HEK293 (cell line): ENCODE measurements around the gene EMSY.
A peak's percentile ranks its signal among the peaks of the same experiment; 100 is the strongest.
"Not testable (repeated sequence)": the region's sequence is repeated elsewhere in the genome, so short reads cannot be mapped to it uniquely, and the experiment has no call there.

Source experiments
- CTCF ChIA-PET: fragments of 350-600 bp; formaldehyde crosslinking; extraction: SDS; loops from one replicate; lab custom pipeline; 2021; ENCODE audit warnings: antibody characterized with exemption; lab: Yijun Ruan, JAX
- POLR2A ChIA-PET: fragments of 300-600 bp; formaldehyde crosslinking; extraction: SDS; loops from one replicate; lab custom pipeline; 2020; ENCODE audit warnings: antibody characterized with exemption, inconsistent platforms; lab: Yijun Ruan, JAX
- H3K27ac ChIP-seq: fragments of 200-500 bp; sonication (Bioruptor generic); 2 replicates; pipeline ENCODE4 v1.5.1; 2014; ENCODE audit warnings: low read depth, low read length, control low read depth, inconsistent platforms; ENCODE audit errors: extremely low read depth
- H3K36me3 ChIP-seq, 2 experiments: fragments of 200-500 bp in 1 of 2; sonication (Bioruptor generic) in 1 of 2; 1 replicate in 1 of 2; 2 replicates in 1 of 2; pipeline ENCODE4 v1.5.1; 2014 to 2017; ENCODE audit warnings: inconsistent platforms in 2 of 2, low read length in 2 of 2; ENCODE audit not compliant: control insufficient read depth in 2 of 2, insufficient read depth in 1 of 2
- H3K4me1 ChIP-seq: fragments of 200-500 bp; sonication (Bioruptor generic); 2 replicates; pipeline ENCODE4 v1.5.1; 2014; ENCODE audit warnings: mild to moderate bottlenecking, low read length, inconsistent platforms; ENCODE audit not compliant: control insufficient read depth, insufficient read depth
- H3K4me3 ChIP-seq: 2 replicates; pipeline ENCODE4 v1.5.1; 2011; ENCODE audit warnings: low read depth, mild to moderate bottlenecking, control low read depth, low read length, moderate library complexity
- H3K9me3 ChIP-seq: fragments of 200-500 bp; sonication (Bioruptor generic); 2 replicates; pipeline ENCODE4 v1.5.1; 2014; ENCODE audit warnings: low read depth, low read length, inconsistent platforms; ENCODE audit not compliant: control insufficient read depth, insufficient read depth
- GFI1B ChIP-seq: fragments of 450-650 bp; formaldehyde crosslinking; IDR thresholded peaks from 2 replicates; pipeline ENCODE4 v1.5.1; 2016; ENCODE audit warnings: missing biosample characterization, missing genetic modification characterization
- MZF1 ChIP-seq: fragments of 450-650 bp; formaldehyde crosslinking; IDR thresholded peaks from 2 replicates; pipeline ENCODE4 v1.5.1; 2017; ENCODE audit warnings: missing biosample characterization, missing genetic modification characterization, borderline replicate concordance
- ZBTB7A ChIP-seq: fragments of 450-650 bp; formaldehyde crosslinking; IDR thresholded peaks from 2 replicates; pipeline ENCODE4 v1.5.1; 2016; ENCODE audit warnings: low read depth, missing biosample characterization, missing genetic modification characterization
- ZBTB8A ChIP-seq: fragments of 450-650 bp; formaldehyde crosslinking; IDR thresholded peaks from 2 replicates; pipeline ENCODE4 v1.5.1; 2016; ENCODE audit warnings: missing biosample characterization, missing genetic modification characterization
- ZNF175 ChIP-seq: fragments of 450-650 bp; formaldehyde crosslinking; IDR thresholded peaks from 2 replicates; pipeline ENCODE4 v1.5.1; 2016; ENCODE audit warnings: missing biosample characterization, missing genetic modification characterization
- ZNF214 ChIP-seq: fragments of 450-650 bp; formaldehyde crosslinking; IDR thresholded peaks from 2 replicates; pipeline ENCODE4 v1.5.1; 2017; ENCODE audit warnings: missing biosample characterization, mild to moderate bottlenecking, missing genetic modification characterization, borderline replicate concordance
- ZNF274 ChIP-seq, 2 experiments: fragments of 200-500 bp in 1 of 2; fragments of 450-650 bp in 1 of 2; sonication (Bioruptor generic) in 1 of 2; formaldehyde crosslinking in 1 of 2; IDR thresholded peaks; 2 replicates each; pipeline versions ENCODE4 v1.5.1 to v1.6.1; 2014 to 2016; ENCODE audit warnings: borderline replicate concordance in 1 of 2, inconsistent platforms in 1 of 2, low read length in 1 of 2, missing biosample characterization in 1 of 2, missing genetic modification characterization in 1 of 2
- ZNF302 ChIP-seq: fragments of 450-650 bp; formaldehyde crosslinking; IDR thresholded peaks from 2 replicates; pipeline ENCODE4 v1.5.1; 2016; ENCODE audit warnings: missing biosample characterization, missing genetic modification characterization, low read depth
- ZNF335 ChIP-seq: fragments of 450-650 bp; formaldehyde crosslinking; conservative IDR thresholded peaks from 2 replicates; pipeline ENCODE4 v1.5.1; 2016; ENCODE audit warnings: missing biosample characterization, missing genetic modification characterization
- ZNF391 ChIP-seq: fragments of 450-650 bp; formaldehyde crosslinking; IDR thresholded peaks from 2 replicates; pipeline ENCODE4 v1.5.1; 2016; ENCODE audit warnings: low read depth, missing biosample characterization, missing genetic modification characterization, borderline replicate concordance
- ZNF561 ChIP-seq: fragments of 450-650 bp; IDR thresholded peaks from 2 replicates; pipeline ENCODE4 v1.5.1; 2018; ENCODE audit warnings: missing biosample characterization, missing genetic modification characterization, borderline replicate concordance
- ZNF621 ChIP-seq: fragments of 450-650 bp; formaldehyde crosslinking; IDR thresholded peaks from 2 replicates; pipeline ENCODE4 v1.5.1; 2017; ENCODE audit warnings: missing biosample characterization, missing genetic modification characterization
- ZSCAN16 ChIP-seq: fragments of 450-650 bp; formaldehyde crosslinking; IDR thresholded peaks from 2 replicates; pipeline ENCODE4 v1.5.1; 2016; ENCODE audit warnings: missing biosample characterization, missing genetic modification characterization
- TF ChIP-seq, protein P1 (sequence below): fragments of 450-650 bp; formaldehyde crosslinking; IDR thresholded peaks from 2 replicates; pipeline ENCODE4 v1.5.1; 2016; ENCODE audit warnings: missing biosample characterization, missing genetic modification characterization
- TF ChIP-seq, protein P2 (sequence below): fragments of 450-650 bp; formaldehyde crosslinking; IDR thresholded peaks from 2 replicates; pipeline ENCODE4 v1.5.1; 2016; ENCODE audit warnings: missing biosample characterization, missing genetic modification characterization
- TF ChIP-seq, protein P3 (sequence below): IDR thresholded peaks from 2 replicates; pipeline ENCODE4 v1.6.1; 2011; ENCODE audit warnings: mild to moderate bottlenecking, low read depth, low read length, borderline replicate concordance

The EMSY gene

DNA sequence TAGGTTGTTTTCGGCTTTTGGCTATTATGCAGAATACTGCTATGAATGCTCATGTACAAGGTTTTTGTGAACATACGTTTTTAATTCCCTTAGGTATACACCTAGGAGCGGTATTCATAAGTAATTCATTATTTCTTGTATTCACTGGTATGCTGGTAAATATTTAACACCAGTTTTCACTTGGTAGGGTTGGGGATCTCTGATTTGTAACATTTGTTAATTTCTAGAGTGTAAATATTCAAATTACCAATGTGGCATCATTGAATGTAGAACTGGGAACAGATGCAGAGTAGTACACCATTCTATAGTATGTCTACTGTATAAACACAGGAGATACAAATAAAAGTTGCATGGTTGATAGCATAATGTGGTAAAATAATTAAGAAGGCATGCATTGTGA lies 47.4 kb upstream of the EMSY start:
- Histone ChIP-seq H3K27ac (no peak overlapping the region), H3K4me3 (no peak overlapping the region), H3K36me3 (no peaks in the 10 kb centered on the region), H3K4me1 (no peaks in the 10 kb centered on the region), H3K9me3 (no peaks in the 10 kb centered on the region)
- no peak for TF ChIP-seq ZNF391
- POLR2A ChIA-PET = no interaction called here
- CTCF ChIA-PET = no interaction called here

DNA sequence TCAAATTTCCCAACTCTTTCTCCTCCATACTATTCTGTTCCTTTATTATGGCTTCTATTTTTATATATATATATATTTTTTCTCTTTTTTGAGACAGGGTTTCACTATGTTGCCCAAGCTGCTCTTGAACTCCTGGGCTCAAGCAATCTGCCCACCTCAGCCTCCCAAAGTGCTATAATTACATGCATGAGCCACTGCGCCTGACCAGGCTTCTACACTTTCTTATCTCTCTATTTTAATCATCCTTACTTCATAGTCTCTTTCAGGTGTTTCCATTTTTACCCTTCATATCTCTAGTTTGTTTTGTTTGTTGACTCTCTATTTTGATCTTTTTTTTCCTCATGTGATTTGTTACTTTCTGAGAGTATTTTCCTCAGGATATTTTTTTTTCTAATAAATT lies 43.9 kb upstream of the EMSY start:
- TF ChIP-seq, protein P1, sequence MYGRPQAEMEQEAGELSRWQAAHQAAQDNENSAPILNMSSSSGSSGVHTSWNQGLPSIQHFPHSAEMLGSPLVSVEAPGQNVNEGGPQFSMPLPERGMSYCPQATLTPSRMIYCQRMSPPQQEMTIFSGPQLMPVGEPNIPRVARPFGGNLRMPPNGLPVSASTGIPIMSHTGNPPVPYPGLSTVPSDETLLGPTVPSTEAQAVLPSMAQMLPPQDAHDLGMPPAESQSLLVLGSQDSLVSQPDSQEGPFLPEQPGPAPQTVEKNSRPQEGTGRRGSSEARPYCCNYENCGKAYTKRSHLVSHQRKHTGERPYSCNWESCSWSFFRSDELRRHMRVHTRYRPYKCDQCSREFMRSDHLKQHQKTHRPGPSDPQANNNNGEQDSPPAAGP (tag by site-specific recombination) = no peak
- TF ChIP-seq ZNF175 = no peak
- TF ChIP-seq GFI1B = no peak
- TF ChIP-seq ZNF274 (IDR thresholded peaks at IDR 0.05; ENCODE audit: low read length) = no peak
- TF ChIP-seq ZNF274 (tag by site-specific recombination; IDR thresholded peaks at IDR 0.05; ENCODE audit: borderline replicate concordance) = no peak
- TF ChIP-seq ZNF335 (tag by site-specific recombination) = no peak
- POLR2A ChIA-PET = no interaction called here
- Histone ChIP-seq H3K4me1 (no peaks in the 10 kb centered on the region), H3K27ac (no peak overlapping the region), H3K4me3 (no peak overlapping the region), H3K9me3 (no peaks in the 10 kb centered on the region), H3K36me3 (no peaks in the 10 kb centered on the region)
- CTCF ChIA-PET = interaction anchor here (0.8 kb wide), 1 partner anchor 13 kb away, joined by 4 read pairs; no protein-coding TSS in a partner anchor

DNA sequence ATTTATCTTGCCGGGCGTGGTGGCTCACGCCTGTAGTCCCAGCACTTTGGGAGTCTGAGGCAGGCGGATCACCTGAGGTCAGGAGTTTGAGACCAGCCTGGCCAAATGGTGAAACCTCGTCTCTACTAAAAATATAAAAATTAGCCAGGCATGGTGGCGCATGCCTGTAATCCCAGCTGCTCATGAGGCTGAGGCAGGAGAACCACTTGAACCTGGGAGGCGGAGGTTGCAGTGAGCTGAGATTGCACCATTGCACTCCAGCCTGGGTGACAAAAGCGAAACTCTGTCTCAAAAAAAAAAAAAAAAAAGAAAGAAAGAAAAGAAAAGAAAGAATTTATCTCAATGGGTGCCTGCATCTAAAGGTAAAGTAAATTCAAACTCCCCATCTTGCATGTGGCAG lies 43.3 kb upstream of the EMSY start:
- not testable (repeated sequence) for H3K4me3 ChIP-seq
- TF ChIP-seq, protein P2, sequence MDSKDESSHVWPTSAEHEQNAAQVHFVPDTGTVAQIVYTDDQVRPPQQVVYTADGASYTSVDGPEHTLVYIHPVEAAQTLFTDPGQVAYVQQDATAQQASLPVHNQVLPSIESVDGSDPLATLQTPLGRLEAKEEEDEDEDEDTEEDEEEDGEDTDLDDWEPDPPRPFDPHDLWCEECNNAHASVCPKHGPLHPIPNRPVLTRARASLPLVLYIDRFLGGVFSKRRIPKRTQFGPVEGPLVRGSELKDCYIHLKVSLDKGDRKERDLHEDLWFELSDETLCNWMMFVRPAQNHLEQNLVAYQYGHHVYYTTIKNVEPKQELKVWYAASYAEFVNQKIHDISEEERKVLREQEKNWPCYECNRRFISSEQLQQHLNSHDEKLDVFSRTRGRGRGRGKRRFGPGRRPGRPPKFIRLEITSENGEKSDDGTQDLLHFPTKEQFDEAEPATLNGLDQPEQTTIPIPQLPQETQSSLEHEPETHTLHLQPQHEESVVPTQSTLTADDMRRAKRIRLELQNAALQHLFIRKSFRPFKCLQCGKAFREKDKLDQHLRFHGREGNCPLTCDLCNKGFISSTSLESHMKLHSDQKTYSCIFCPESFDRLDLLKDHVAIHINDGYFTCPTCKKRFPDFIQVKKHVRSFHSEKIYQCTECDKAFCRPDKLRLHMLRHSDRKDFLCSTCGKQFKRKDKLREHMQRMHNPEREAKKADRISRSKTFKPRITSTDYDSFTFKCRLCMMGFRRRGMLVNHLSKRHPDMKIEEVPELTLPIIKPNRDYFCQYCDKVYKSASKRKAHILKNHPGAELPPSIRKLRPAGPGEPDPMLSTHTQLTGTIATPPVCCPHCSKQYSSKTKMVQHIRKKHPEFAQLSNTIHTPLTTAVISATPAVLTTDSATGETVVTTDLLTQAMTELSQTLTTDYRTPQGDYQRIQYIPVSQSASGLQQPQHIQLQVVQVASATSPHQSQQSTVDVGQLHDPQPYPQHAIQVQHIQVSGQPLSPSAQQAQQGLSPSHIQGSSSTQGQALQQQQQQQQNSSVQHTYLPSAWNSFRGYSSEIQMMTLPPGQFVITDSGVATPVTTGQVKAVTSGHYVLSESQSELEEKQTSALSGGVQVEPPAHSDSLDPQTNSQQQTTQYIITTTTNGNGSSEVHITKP = peak; percentile 82
- TF ChIP-seq, all 188 proteins: peak for 1; not testable (repeated sequence) for 187
- H3K4me1 ChIP-seq, H3K36me3 ChIP-seq, POLR2A ChIA-PET, H3K9me3 ChIP-seq, H3K27ac ChIP-seq: not testable (repeated sequence)
- CTCF ChIA-PET = interaction anchor here (0.8 kb wide), 1 partner anchor 14 kb away, joined by 4 read pairs; no protein-coding TSS in a partner anchor

DNA sequence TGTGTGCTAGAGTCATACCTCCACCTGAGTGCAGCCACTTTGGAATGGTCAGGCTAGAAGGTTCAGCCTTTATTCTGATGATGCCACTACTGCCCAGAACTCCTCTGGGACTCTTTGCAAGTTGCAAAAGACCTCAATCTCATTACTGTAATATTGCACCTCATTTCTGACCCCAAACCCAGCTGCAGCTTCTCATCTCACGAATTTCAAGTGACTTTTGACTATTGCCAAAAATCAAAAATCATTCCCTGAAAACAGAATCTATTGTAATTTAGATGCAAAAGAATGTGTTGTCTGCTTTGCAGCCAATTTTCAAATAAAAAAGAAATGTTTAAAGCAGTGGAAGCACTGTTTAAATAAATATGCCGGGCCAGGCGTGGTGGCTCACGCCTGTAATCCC lies 38.5 kb upstream of the EMSY start:
- no peak for TF ChIP-seq ZNF561 (tag by site-specific recombination)
- TF ChIP-seq ZSCAN16 = no peak
- TF ChIP-seq ZBTB7A (tag by site-specific recombination) = no peak
- TF ChIP-seq MZF1 = no peak
- TF ChIP-seq ZBTB8A = no peak
- TF ChIP-seq, protein P3, sequence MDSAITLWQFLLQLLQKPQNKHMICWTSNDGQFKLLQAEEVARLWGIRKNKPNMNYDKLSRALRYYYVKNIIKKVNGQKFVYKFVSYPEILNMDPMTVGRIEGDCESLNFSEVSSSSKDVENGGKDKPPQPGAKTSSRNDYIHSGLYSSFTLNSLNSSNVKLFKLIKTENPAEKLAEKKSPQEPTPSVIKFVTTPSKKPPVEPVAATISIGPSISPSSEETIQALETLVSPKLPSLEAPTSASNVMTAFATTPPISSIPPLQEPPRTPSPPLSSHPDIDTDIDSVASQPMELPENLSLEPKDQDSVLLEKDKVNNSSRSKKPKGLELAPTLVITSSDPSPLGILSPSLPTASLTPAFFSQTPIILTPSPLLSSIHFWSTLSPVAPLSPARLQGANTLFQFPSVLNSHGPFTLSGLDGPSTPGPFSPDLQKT = no peak
- TF ChIP-seq ZNF302 (tag by site-specific recombination) = no peak
- no peak for TF ChIP-seq ZNF621
- TF ChIP-seq ZNF214 = no peak
- CTCF ChIA-PET = no interaction called here

More for the DNA sequence above, 38.5 kb upstream of the EMSY start:
- Histone ChIP-seq H3K4me1 (no peaks in the 10 kb centered on the region), H3K36me3 (no peaks in the 10 kb centered on the region), H3K9me3 (no peaks in the 10 kb centered on the region), H3K4me3 (no peak overlapping the region), H3K27ac (no peak overlapping the region)
- POLR2A ChIA-PET = no interaction called here
